WTC11 (cell line): ENCODE results near the gene VDAC1. TPM values are rescaled to one million over a fixed set of nuclear protein-coding genes. Genes with fewer than 3 reads are reported as not detected.
A peak's percentile ranks its signal among the peaks of the same experiment; 100 is the strongest.

Source experiments
- ATAC-seq: fragments of 200-7000 bp; cut with Tn5 transposase; 2 replicates; pipeline ENCODE4 v1.10.0; 2021; ENCODE audit warnings: mild to moderate bottlenecking, moderate library complexity
- CTCF ChIA-PET: fragments of 300-600 bp; sonication (Branson Sonifier 250); formaldehyde crosslinking; loops from one replicate; lab custom pipeline; 2021; ENCODE audit warnings: antibody characterized with exemption; lab: Charles Lee
- POLR2A ChIA-PET: fragments of 350-600 bp; sonication (Branson Sonifier 250); formaldehyde crosslinking; loops from one replicate; lab custom pipeline; 2021; ENCODE audit warnings: antibody characterized with exemption; lab: Charles Lee
- DNase-seq: peaks from one replicate; pipeline ENCODE4 v3.0.0; 2021; ENCODE audit warnings: low spot score
- H3K27ac Mint-ChIP-seq: 2 replicates; pipeline ENCODE4 v1.8.0; 2021; ENCODE audit warnings: mixed read lengths
- H3K27me3 Mint-ChIP-seq: 2 replicates; pipeline ENCODE4 v1.8.0; 2021; ENCODE audit warnings: low read depth, mild to moderate bottlenecking, moderate library complexity, mixed read lengths
- H3K36me3 Mint-ChIP-seq: 2 replicates; pipeline ENCODE4 v1.8.0; 2021; ENCODE audit warnings: mixed read lengths
- H3K4me1 Mint-ChIP-seq: 2 replicates; pipeline ENCODE4 v1.8.0; 2022; ENCODE audit warnings: mixed read lengths
- H3K4me3 Mint-ChIP-seq: 2 replicates; pipeline ENCODE4 v1.8.0; 2021; ENCODE audit warnings: mild to moderate bottlenecking, moderate library complexity, mixed read lengths
- H3K9me3 Mint-ChIP-seq: 2 replicates; pipeline ENCODE4 v1.8.0; 2021; ENCODE audit warnings: mixed read lengths
- CDX4 ChIP-seq: fragments of 250-450 bp; sonication (Bioruptor Pico); IDR thresholded peaks from 2 replicates; pipeline ENCODE4 v1.9.0; 2021; ENCODE audit warnings: moderate library complexity, mild to moderate bottlenecking, inconsistent platforms, borderline replicate concordance
- E2F4 ChIP-seq: sonication (generic); formaldehyde crosslinking; IDR thresholded peaks from 2 replicates; pipeline ENCODE4 v1.8.1; 2022; ENCODE audit warnings: low read depth, mild to moderate bottlenecking, moderate library complexity, missing genetic modification reagents, borderline replicate concordance
- E2F5 ChIP-seq: sonication (generic); formaldehyde crosslinking; IDR thresholded peaks from 2 replicates; pipeline ENCODE4 v1.8.1; 2022; ENCODE audit warnings: mild to moderate bottlenecking, moderate library complexity, missing genetic modification reagents
- ELF4 ChIP-seq: sonication (generic); formaldehyde crosslinking; IDR thresholded peaks from 2 replicates; pipeline ENCODE4 v1.8.1; 2022; ENCODE audit warnings: low read depth, mild to moderate bottlenecking, moderate library complexity, missing genetic modification reagents
- ESRRA ChIP-seq: sonication (generic); formaldehyde crosslinking; IDR thresholded peaks from 2 replicates; pipeline ENCODE4 v1.8.1; 2022; ENCODE audit warnings: mild to moderate bottlenecking, missing genetic modification reagents, borderline replicate concordance
- MAX ChIP-seq: sonication (generic); formaldehyde crosslinking; IDR thresholded peaks from 2 replicates; pipeline ENCODE4 v1.8.0; 2022; ENCODE audit warnings: mild to moderate bottlenecking, missing genetic modification reagents
- MYBL2 ChIP-seq: sonication (generic); formaldehyde crosslinking; IDR thresholded peaks from 2 replicates; pipeline ENCODE4 v1.8.1; 2023; ENCODE audit warnings: mild to moderate bottlenecking, moderate library complexity, missing genetic modification reagents
- NFATC4 ChIP-seq: fragments of 250-450 bp; sonication (Bioruptor Pico); IDR thresholded peaks from 2 replicates; pipeline ENCODE4 v1.9.0; 2021; ENCODE audit warnings: mild to moderate bottlenecking
- NFE2L1 ChIP-seq: sonication (generic); formaldehyde crosslinking; IDR thresholded peaks from 2 replicates; pipeline ENCODE4 v1.8.1; 2023; ENCODE audit warnings: missing genetic modification reagents
- NR3C1 ChIP-seq: sonication (generic); formaldehyde crosslinking; conservative IDR thresholded peaks from 2 replicates; pipeline ENCODE4 v1.8.1; 2023; ENCODE audit warnings: low read depth, mild to moderate bottlenecking, missing genetic modification reagents
- OVOL2 ChIP-seq: fragments of 250-450 bp; sonication (Bioruptor Pico); IDR thresholded peaks from 2 replicates; pipeline ENCODE4 v1.9.0; 2021; ENCODE audit warnings: mild to moderate bottlenecking, borderline replicate concordance
- RELA ChIP-seq: sonication (generic); formaldehyde crosslinking; IDR thresholded peaks from 2 replicates; pipeline ENCODE4 v1.8.1; 2022; ENCODE audit warnings: missing genetic modification reagents, mild to moderate bottlenecking, borderline replicate concordance
- ZNF317 ChIP-seq: sonication (generic); formaldehyde crosslinking; IDR thresholded peaks from 2 replicates; pipeline ENCODE4 v1.8.1; 2023; ENCODE audit warnings: low read depth, mild to moderate bottlenecking, moderate library complexity, missing genetic modification reagents, borderline replicate concordance
- ZNF396 ChIP-seq: fragments of 250-450 bp; sonication (Bioruptor Pico); IDR thresholded peaks from 2 replicates; pipeline ENCODE4 v1.8.0; 2021; ENCODE audit warnings: mild to moderate bottlenecking, moderate library complexity, borderline replicate concordance
- ZNF423 ChIP-seq: fragments of 250-450 bp; sonication (Bioruptor Pico); IDR thresholded peaks from 2 replicates; pipeline ENCODE4 v2.1.2; 2022; ENCODE audit warnings: mild to moderate bottlenecking, moderate library complexity
- total RNA-seq: library from RNA; stranded (reverse); gene quantifications from 3 replicates; pipeline ENCODE4 v1.2.3, GENCODE V29; 2021
- TF ChIP-seq, protein P1 (sequence below): sonication (generic); formaldehyde crosslinking; IDR thresholded peaks from 2 replicates; pipeline ENCODE4 v1.8.1; 2023; ENCODE audit warnings: mild to moderate bottlenecking, missing genetic modification reagents, moderate library complexity
- TF ChIP-seq, protein P2 (sequence below): sonication (generic); formaldehyde crosslinking; IDR thresholded peaks from 2 replicates; pipeline ENCODE4 v1.8.1; 2023; ENCODE audit warnings: mild to moderate bottlenecking, missing genetic modification reagents, moderate library complexity
- TF ChIP-seq, protein P3 (sequence below): sonication (generic); formaldehyde crosslinking; conservative IDR thresholded peaks from 2 replicates; pipeline ENCODE4 v1.8.1; 2022; ENCODE audit warnings: mild to moderate bottlenecking, missing genetic modification reagents

The VDAC1 gene
- total RNA-seq, 1 experiment from 2014 or later, result 274 TPM

GRCh38 chr5:134020188-134020587 lies 15.4 kb upstream of the VDAC1 start:
- H3K27me3 Mint-ChIP-seq, result no peaks in the 10 kb centered on the region; the same call in 1 of the 2 replicates
- H3K36me3 Mint-ChIP-seq, result no peaks in the 10 kb centered on the region
- ChIA-PET POLR2A (no interaction called here), CTCF (interaction anchor here (2.3 to 2.8 kb wide), 2 partner anchors 19 to 23 kb away, joined by 10 to 22 read pairs; no protein-coding TSS in a partner anchor)
- ATAC-seq (peak; percentile 32), DNase-seq (no peak)
- TF ChIP-seq MAX (CRISPR knock-in tag) (no peak), ZNF396 (no peak), ZNF317 (no peak)
- H3K4me3 Mint-ChIP-seq, result no peak overlapping the region
- no peaks in the 10 kb centered on the region for H3K9me3 Mint-ChIP-seq
- no peak overlapping the region for H3K27ac Mint-ChIP-seq
- peaks cover 10% of the 10 kb centered on the region for H3K4me1 Mint-ChIP-seq

DNA sequence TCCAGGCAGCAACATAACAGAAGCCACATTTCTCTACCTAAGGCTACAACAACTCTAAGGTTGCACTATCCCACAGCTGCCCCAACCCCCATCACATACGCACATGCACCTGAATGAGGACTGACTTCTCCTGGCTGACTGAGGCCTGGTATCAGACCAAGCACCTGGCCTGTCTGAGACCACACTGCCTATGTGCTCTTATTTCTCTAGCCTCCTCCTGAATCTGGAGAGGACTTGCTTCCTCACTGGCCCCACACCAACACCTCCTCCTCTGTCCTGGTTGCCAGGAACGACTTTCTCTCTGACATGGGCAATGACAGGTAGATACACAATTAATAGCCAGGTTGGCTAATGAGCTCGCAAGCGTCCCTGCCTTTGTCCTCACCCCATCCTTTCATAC lies 14.9 kb upstream of the VDAC1 start:
- CTCF ChIA-PET, result interaction anchor here (2.3 to 2.8 kb wide), 2 partner anchors 20 to 23 kb away, joined by 10 to 22 read pairs; no protein-coding TSS in a partner anchor
- H3K27ac Mint-ChIP-seq, result no peak overlapping the region
- POLR2A ChIA-PET, result no interaction called here
- peak; percentile 43 for ATAC-seq
- peaks cover 3% of the 10 kb centered on the region for H3K27me3 Mint-ChIP-seq
- peaks cover 10% of the 10 kb centered on the region for H3K4me1 Mint-ChIP-seq
- H3K4me3 Mint-ChIP-seq, result no peak overlapping the region
- H3K9me3 Mint-ChIP-seq, result no peaks in the 10 kb centered on the region
- DNase-seq, result no peak
- TF ChIP-seq ELF4 (CRISPR knock-in tag), result no peak
- no peaks in the 10 kb centered on the region for H3K36me3 Mint-ChIP-seq

DNA sequence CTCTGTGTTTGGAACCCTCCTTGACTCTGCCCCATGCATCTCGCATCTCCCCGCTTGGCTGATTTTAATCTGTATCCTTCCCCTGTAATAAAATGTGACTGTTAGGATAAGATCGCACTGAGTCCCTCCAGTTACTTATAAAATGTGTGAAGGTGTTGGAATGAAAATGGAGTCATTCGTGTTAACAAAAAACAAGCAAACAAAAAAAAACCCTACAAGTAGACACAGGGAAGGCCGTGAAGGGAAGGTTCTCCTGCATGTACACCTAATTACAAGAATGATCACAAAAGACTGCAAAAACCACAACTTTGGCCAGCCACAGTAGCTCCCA lies 14.2 kb upstream of the VDAC1 start:
- ATAC-seq (no peak), DNase-seq (no peak)
- peaks cover 10% of the 10 kb centered on the region for H3K4me1 Mint-ChIP-seq
- CTCF ChIA-PET, result interaction anchor here (1.3 kb wide), 1 partner anchor 21 kb away, joined by 9 read pairs; no protein-coding TSS in a partner anchor
- TF ChIP-seq OVOL2 (CRISPR knock-in tag) (no peak), ZNF317 (no peak), ZNF423 (CRISPR knock-in tag) (no peak)
- peaks cover 4% of the 10 kb centered on the region for H3K27me3 Mint-ChIP-seq
- H3K4me3 Mint-ChIP-seq, result no peak overlapping the region
- no peaks in the 10 kb centered on the region for H3K36me3 Mint-ChIP-seq
- POLR2A ChIA-PET, result no interaction called here
- H3K9me3 Mint-ChIP-seq, result no peaks in the 10 kb centered on the region
- no peak overlapping the region for H3K27ac Mint-ChIP-seq

DNA sequence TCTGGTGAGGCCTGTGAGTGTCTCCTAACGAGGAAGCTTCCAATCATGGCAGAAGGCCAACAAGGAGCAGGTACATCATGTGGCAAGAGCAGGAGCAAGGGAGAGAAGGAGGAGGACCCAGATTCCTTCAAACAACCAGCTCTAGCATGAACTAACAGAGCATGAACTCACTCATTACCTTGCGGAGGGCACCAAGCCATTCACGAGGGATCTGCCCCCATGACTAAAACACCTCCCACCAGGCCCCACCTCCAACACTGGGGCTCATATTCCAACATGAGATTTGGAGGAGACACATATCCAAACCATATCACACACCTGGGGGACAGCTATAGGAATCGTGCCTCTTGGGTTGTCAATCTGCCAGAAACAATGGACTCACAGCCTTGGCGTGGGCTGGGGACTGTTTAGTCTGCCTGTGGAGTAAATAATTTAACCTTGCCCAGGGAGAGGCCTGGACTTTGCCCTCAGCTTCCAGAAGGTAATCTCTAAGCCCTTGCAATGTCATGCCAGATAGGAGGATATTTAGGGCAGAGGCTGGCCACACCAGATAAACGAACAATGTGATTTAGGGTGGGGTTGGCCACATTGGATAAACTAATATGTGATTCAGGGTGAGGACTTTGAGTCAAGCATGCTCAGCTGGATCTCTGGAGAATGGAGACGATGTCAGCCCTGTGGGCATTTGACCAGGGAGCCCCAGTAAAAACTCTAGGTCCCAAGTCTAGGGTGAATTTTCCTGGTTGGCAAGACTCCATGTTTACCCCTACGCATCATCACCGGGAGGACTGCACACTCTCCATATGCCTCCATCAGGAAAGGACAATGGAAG lies 13.6 kb upstream of the VDAC1 start:
- no peak for DNase-seq
- H3K4me3 Mint-ChIP-seq, result no peak overlapping the region
- TF ChIP-seq, protein P1, sequence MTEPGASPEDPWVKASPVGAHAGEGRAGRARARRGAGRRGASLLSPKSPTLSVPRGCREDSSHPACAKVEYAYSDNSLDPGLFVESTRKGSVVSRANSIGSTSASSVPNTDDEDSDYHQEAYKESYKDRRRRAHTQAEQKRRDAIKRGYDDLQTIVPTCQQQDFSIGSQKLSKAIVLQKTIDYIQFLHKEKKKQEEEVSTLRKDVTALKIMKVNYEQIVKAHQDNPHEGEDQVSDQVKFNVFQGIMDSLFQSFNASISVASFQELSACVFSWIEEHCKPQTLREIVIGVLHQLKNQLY (CRISPR knock-in tag), result no peak
- TF ChIP-seq E2F5 (no peak), NFE2L1 (no peak), ZNF317 (no peak), CDX4 (no peak), ESRRA (CRISPR knock-in tag) (no peak), MYBL2 (CRISPR knock-in tag) (no peak), RELA (CRISPR knock-in tag) (no peak), NFATC4 (no peak), MAX (CRISPR knock-in tag) (no peak), NR3C1 (CRISPR knock-in tag) (no peak), E2F4 (CRISPR knock-in tag) (no peak)
- TF ChIP-seq, protein P2, sequence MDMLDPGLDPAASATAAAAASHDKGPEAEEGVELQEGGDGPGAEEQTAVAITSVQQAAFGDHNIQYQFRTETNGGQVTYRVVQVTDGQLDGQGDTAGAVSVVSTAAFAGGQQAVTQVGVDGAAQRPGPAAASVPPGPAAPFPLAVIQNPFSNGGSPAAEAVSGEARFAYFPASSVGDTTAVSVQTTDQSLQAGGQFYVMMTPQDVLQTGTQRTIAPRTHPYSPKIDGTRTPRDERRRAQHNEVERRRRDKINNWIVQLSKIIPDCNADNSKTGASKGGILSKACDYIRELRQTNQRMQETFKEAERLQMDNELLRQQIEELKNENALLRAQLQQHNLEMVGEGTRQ (CRISPR knock-in tag), result no peak
- TF ChIP-seq, protein P3, sequence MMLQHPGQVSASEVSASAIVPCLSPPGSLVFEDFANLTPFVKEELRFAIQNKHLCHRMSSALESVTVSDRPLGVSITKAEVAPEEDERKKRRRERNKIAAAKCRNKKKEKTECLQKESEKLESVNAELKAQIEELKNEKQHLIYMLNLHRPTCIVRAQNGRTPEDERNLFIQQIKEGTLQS (CRISPR knock-in tag), result no peak
- TF ChIP-seq, all 79 proteins: peak for 0
- Mint-ChIP-seq H3K36me3 (no peaks in the 10 kb centered on the region), H3K4me1 (peaks cover 10% of the 10 kb centered on the region), H3K27me3 (peaks cover 4% of the 10 kb centered on the region), H3K27ac (no peak overlapping the region), H3K9me3 (no peaks in the 10 kb centered on the region)
- ChIA-PET POLR2A (no interaction called here), CTCF (interaction anchor here (1.3 to 3.0 kb wide), 2 partner anchors 21 to 22 kb away, joined by 9 to 10 read pairs; no protein-coding TSS in a partner anchor)
- no peak for ATAC-seq
